ENCODE results near the gene SERP2. TPM values are rescaled to one million over a fixed set of nuclear protein-coding genes. Genes with fewer than 3 reads are reported as not detected.

Gene SERP2
- total and polyA plus RNA-seq, 9 of the 15 experiments (the other 6 are each of a cell fraction or from before 2014, with no cell fraction given) = 0.13 TPM; not detected in 8

GRCh38 chr13:44350775-44351504 lies 22.7 kb upstream of the SERP2 start:
- in situ Hi-C loops (cut with MboI) (no loop called here), intact Hi-C loops (cut with micrococcal nuclease) (no loop called here)
- H3K79me2 ChIP-seq (ENCODE audit: control insufficient read depth, insufficient read depth, low read length) = no peaks in the 10 kb centered on the region
- H3K9ac ChIP-seq (ENCODE audit: insufficient read depth in 1 of 2, low read depth in 2 of 2, low read length in 2 of 2) = no peak overlapping the region
- H3K4me1 ChIP-seq (replicated peaks in 1 of 2; ENCODE audit: control insufficient read depth in 2 of 2, insufficient read depth in 2 of 2, low read length in 2 of 2) = peaks cover 0 to 3% of the 10 kb centered on the region in 2 experiments; a peak in 2 of 5 replicates
- FAIRE-seq (no peak), ATAC-seq (no peak), DNase-seq (ENCODE audit: extremely low read depth in 1 of 4, low spot score in 3 of 4) (no peak)
- no peaks in the 10 kb centered on the region for H3K36me3 ChIP-seq (ENCODE audit: control insufficient read depth, insufficient read depth, low read length)
- ChIA-PET POLR2A (interaction anchor here (1.1 kb wide), 1 partner anchor 24 kb away, joined by 3 read pairs; no protein-coding TSS in a partner anchor), CTCF (ENCODE audit: low intra/inter-chr PET ratio) (no interaction called here)
- WGBS (ENCODE audit: insufficient coverage, low coverage, missing lambda C conversion rate) = 55% methylated on average over 6 of the region's 9 CpGs
- no TSS peak for BruUV-seq (replicated peaks)
- no peaks in the 10 kb centered on the region for H3K9me3 ChIP-seq (replicated peaks; ENCODE audit: control insufficient read depth, insufficient read depth, low read depth, low read length)
- H3K4me2 ChIP-seq (ENCODE audit: insufficient read depth, low read length) = no peak overlapping the region
- H3K27ac ChIP-seq (ENCODE audit: extremely low read depth, low read depth, low read length) = no peak overlapping the region
- TF ChIP-seq RCOR1 (IDR thresholded peaks at IDR 0.05; ENCODE audit: borderline replicate concordance in 1 of 2, low read depth in 2 of 2, low read length in 2 of 2) (no peak), FUS (optimal IDR thresholded peaks at IDR 0.05; ENCODE audit: low read depth, low read length) (no peak), ZNF57 (CRISPR knock-in tag; IDR thresholded peaks at IDR 0.05) (no peak), TBP (optimal IDR thresholded peaks at IDR 0.05; ENCODE audit: low read depth, low read length) (no peak), ZNF274 (IDR thresholded peaks at IDR 0.05; ENCODE audit: borderline replicate concordance, low read depth, low read length) (no peak), THRA (IDR thresholded peaks at IDR 0.05) (no peak)
- H3K27me3 ChIP-seq (ENCODE audit: control insufficient read depth in 2 of 2, insufficient read depth in 2 of 2, low read length in 2 of 2) = no peaks in the 10 kb centered on the region
- H4K20me1 ChIP-seq (replicated peaks; ENCODE audit: control insufficient read depth, insufficient read depth, low read length) = no peaks in the 10 kb centered on the region
- H2AFZ ChIP-seq (ENCODE audit: low read depth, low read length) = no peak overlapping the region
- no peak overlapping the region for H3K4me3 ChIP-seq
- no peaks in the 10 kb centered on the region for H3K9me1 ChIP-seq (ENCODE audit: control insufficient read depth, insufficient read depth, low read length)

Measured in K562 (cell line).